Activated CD4-positive, alpha-beta T cell treated with anti-CD3 and anti-CD28 coated beads, Interleukin-2, amount 50 U/mL, for 48 hours (primary cell): ENCODE data around the gene CDC42BPA.
"Not testable (repeated sequence)": the region's sequence is repeated elsewhere in the genome, so short reads cannot be mapped to it uniquely, and the experiment has no call there.

Source experiments
- DNase-seq, 2 experiments: peaks; one replicate each; pipeline ENCODE4 v3.0.0-alpha.2; 2020

The CDC42BPA gene

GRCh38 chr1:227190321-227190720 is 128.0 kb downstream of the CDC42BPA start:
- no peak for DNase-seq

- DNase-seq: no peak
These were observed 133.0 kb downstream of the CDC42BPA start for GRCh38 chr1:227185291-227185690.

- DNase-seq: no peak
These were observed 136.3 kb downstream of the CDC42BPA start for GRCh38 chr1:227182012-227182411.

GRCh38 chr1:227175611-227176010 is 142.7 kb downstream of the CDC42BPA start:
- no peak for DNase-seq

GRCh38 chr1:227174164-227174563 is 144.1 kb downstream of the CDC42BPA start:
- no peak for DNase-seq

- DNase-seq: no peak
These were observed 147.7 kb downstream of the CDC42BPA start for GRCh38 chr1:227170361-227171166.

- DNase-seq: no peak
These were observed 148.9 kb downstream of the CDC42BPA start for GRCh38 chr1:227169343-227169742.

- DNase-seq: no peak
These were observed 150.8 kb downstream of the CDC42BPA start for GRCh38 chr1:227167276-227168101.

- DNase-seq: no peak
These were observed 151.7 kb downstream of the CDC42BPA start for GRCh38 chr1:227166559-227166958.

- DNase-seq: no peak
These were observed 156.8 kb downstream of the CDC42BPA start for GRCh38 chr1:227161470-227161869.

GRCh38 chr1:227156520-227156919 is 161.8 kb downstream of the CDC42BPA start:
- no peak for DNase-seq

- DNase-seq: no peak
These were observed 162.6 kb downstream of the CDC42BPA start for GRCh38 chr1:227155688-227156087.

GRCh38 chr1:227155004-227155403 is 163.3 kb downstream of the CDC42BPA start:
- DNase-seq: no peak

GRCh38 chr1:227152525-227152924 is 165.8 kb downstream of the CDC42BPA start:
- no peak for DNase-seq

- no peak for DNase-seq
These were observed 177.9 kb downstream of the CDC42BPA start for GRCh38 chr1:227140376-227140775.

GRCh38 chr1:227136210-227136820 is 182.0 kb downstream of the CDC42BPA start:
- no peak for DNase-seq

GRCh38 chr1:227134686-227135314 is 183.5 kb downstream of the CDC42BPA start:
- DNase-seq: no peak

GRCh38 chr1:227132695-227133094 is 185.6 kb downstream of the CDC42BPA start:
- DNase-seq: not testable (repeated sequence)

- DNase-seq: no peak
These were observed 187.1 kb downstream of the CDC42BPA start for GRCh38 chr1:227131193-227131592.

GRCh38 chr1:227127891-227128290 is 190.4 kb downstream of the CDC42BPA start:
- DNase-seq: no peak

GRCh38 chr1:227125929-227126545 is 192.3 kb downstream of the CDC42BPA start:
- no peak for DNase-seq

- DNase-seq: no peak
These were observed 193.8 kb downstream of the CDC42BPA start for GRCh38 chr1:227124473-227124872.

GRCh38 chr1:227120826-227121225 is 197.5 kb downstream of the CDC42BPA start:
- DNase-seq: no peak
